ENCODE data around the gene PARP15. TPM values are rescaled to one million over a fixed set of nuclear protein-coding genes. Genes with fewer than 3 reads are reported as not detected.

PARP15 gene
- total and polyA plus RNA-seq, 2 experiments from 2014 or later = 0.39 to 0.87 TPM

DNA sequence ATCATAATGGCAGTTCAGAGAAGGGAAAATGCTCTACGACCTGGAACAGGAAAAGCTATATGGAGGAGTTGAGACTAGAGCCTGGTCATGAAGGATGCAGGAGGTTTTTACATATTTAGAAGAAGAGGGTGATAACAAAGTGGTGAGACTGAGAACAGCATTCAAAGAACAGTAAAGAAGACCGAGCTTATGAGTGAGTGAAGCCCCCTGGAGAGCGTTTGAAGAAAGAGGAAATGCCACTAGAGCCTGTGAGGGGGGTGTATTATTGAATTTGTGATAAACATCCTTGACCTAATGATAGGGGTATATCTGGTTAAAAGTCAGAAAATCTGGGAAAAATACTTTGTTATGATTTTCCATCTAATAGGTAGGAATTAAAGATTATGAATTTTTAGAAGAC is 17.5 kb upstream of the PARP15 start:
- ATAC-seq (no peak), DNase-seq (ENCODE audit: low spot score) (no peak)
- Histone ChIP-seq H3K4me1 (ENCODE audit: insufficient read depth) (peaks cover 12% of the 10 kb centered on the region), H3K36me3 (ENCODE audit: insufficient read depth) (no peaks in the 10 kb centered on the region), H3K4me3 (no peak overlapping the region), H3K9me2 (ENCODE audit: insufficient read depth) (no peaks in the 10 kb centered on the region), H3K27ac (ENCODE audit: low read depth) (peak overlapping the region; percentile 24), H2AFZ (no peak overlapping the region), H3K4me2 (peak overlapping the region; percentile 37), H3K27me3 (ENCODE audit: insufficient read depth) (no peaks in the 10 kb centered on the region), H3F3A (replicated peaks; ENCODE audit: low read depth) (0 out of 2 replicates have a peak, but pooled peaks cover 2% of the 10 kb centered on the region), H4K20me1 (replicated peaks; ENCODE audit: insufficient read depth) (no peaks in the 10 kb centered on the region), H3K79me2 (replicated peaks; ENCODE audit: insufficient read depth) (no peaks in the 10 kb centered on the region)
- Mint-ChIP-seq H3K27me3 (ENCODE audit: insufficient read depth, low read depth, poor library complexity) (peaks cover 7% of the 10 kb centered on the region), H3K27ac (no peak overlapping the region), H3K4me3 (no peak overlapping the region), H3K9me3 (no peaks in the 10 kb centered on the region), H3K36me3 (ENCODE audit: low read depth) (no peaks in the 10 kb centered on the region), H3K4me1 (peaks cover 24% of the 10 kb centered on the region)
- TF ChIP-seq EZH2 (IDR thresholded peaks at IDR 0.05; ENCODE audit: low read depth, unreplicated experiment) = no peak
- TF ChIP-seq, protein P1, sequence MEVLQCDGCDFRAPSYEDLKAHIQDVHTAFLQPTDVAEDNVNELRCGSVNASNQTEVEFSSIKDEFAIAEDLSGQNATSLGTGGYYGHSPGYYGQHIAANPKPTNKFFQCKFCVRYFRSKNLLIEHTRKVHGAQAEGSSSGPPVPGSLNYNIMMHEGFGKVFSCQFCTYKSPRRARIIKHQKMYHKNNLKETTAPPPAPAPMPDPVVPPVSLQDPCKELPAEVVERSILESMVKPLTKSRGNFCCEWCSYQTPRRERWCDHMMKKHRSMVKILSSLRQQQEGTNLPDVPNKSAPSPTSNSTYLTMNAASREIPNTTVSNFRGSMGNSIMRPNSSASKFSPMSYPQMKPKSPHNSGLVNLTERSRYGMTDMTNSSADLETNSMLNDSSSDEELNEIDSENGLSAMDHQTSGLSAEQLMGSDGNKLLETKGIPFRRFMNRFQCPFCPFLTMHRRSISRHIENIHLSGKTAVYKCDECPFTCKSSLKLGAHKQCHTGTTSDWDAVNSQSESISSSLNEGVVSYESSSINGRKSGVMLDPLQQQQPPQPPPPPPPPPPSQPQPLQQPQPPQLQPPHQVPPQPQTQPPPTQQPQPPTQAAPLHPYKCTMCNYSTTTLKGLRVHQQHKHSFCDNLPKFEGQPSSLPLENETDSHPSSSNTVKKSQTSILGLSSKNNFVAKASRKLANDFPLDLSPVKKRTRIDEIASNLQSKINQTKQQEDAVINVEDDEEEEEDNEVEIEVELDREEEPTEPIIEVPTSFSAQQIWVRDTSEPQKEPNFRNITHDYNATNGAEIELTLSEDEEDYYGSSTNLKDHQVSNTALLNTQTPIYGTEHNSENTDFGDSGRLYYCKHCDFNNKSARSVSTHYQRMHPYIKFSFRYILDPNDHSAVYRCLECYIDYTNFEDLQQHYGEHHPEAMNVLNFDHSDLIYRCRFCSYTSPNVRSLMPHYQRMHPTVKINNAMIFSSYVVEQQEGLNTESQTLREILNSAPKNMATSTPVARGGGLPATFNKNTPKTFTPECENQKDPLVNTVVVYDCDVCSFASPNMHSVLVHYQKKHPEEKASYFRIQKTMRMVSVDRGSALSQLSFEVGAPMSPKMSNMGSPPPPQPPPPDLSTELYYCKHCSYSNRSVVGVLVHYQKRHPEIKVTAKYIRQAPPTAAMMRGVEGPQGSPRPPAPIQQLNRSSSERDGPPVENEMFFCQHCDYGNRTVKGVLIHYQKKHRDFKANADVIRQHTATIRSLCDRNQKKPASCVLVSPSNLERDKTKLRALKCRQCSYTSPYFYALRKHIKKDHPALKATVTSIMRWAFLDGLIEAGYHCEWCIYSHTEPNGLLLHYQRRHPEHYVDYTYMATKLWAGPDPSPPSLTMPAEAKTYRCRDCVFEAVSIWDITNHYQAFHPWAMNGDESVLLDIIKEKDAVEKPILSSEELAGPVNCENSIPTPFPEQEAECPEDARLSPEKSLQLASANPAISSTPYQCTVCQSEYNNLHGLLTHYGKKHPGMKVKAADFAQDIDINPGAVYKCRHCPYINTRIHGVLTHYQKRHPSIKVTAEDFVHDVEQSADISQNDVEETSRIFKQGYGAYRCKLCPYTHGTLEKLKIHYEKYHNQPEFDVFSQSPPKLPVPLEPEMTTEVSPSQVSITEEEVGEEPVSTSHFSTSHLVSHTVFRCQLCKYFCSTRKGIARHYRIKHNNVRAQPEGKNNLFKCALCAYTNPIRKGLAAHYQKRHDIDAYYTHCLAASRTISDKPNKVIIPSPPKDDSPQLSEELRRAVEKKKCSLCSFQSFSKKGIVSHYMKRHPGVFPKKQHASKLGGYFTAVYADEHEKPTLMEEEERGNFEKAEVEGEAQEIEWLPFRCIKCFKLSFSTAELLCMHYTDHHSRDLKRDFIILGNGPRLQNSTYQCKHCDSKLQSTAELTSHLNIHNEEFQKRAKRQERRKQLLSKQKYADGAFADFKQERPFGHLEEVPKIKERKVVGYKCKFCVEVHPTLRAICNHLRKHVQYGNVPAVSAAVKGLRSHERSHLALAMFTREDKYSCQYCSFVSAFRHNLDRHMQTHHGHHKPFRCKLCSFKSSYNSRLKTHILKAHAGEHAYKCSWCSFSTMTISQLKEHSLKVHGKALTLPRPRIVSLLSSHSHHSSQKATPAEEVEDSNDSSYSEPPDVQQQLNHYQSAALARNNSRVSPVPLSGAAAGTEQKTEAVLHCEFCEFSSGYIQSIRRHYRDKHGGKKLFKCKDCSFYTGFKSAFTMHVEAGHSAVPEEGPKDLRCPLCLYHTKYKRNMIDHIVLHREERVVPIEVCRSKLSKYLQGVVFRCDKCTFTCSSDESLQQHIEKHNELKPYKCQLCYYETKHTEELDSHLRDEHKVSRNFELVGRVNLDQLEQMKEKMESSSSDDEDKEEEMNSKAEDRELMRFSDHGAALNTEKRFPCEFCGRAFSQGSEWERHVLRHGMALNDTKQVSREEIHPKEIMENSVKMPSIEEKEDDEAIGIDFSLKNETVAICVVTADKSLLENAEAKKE (CRISPR knock-in tag; IDR thresholded peaks at IDR 0.05) = no peak
- no peak for TF ChIP-seq ZNF114 (CRISPR knock-in tag; IDR thresholded peaks at IDR 0.05)
- TF ChIP-seq CREB1 (CRISPR knock-in tag; IDR thresholded peaks at IDR 0.05; ENCODE audit: low read depth) = no peak
- TF ChIP-seq ZNF331 (CRISPR knock-in tag; IDR thresholded peaks at IDR 0.05; ENCODE audit: low read depth) = no peak
- TF ChIP-seq STAT1 (IDR thresholded peaks at IDR 0.05; ENCODE audit: unreplicated experiment) = no peak
- TF ChIP-seq, protein P2, sequence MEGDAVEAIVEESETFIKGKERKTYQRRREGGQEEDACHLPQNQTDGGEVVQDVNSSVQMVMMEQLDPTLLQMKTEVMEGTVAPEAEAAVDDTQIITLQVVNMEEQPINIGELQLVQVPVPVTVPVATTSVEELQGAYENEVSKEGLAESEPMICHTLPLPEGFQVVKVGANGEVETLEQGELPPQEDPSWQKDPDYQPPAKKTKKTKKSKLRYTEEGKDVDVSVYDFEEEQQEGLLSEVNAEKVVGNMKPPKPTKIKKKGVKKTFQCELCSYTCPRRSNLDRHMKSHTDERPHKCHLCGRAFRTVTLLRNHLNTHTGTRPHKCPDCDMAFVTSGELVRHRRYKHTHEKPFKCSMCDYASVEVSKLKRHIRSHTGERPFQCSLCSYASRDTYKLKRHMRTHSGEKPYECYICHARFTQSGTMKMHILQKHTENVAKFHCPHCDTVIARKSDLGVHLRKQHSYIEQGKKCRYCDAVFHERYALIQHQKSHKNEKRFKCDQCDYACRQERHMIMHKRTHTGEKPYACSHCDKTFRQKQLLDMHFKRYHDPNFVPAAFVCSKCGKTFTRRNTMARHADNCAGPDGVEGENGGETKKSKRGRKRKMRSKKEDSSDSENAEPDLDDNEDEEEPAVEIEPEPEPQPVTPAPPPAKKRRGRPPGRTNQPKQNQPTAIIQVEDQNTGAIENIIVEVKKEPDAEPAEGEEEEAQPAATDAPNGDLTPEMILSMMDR (conservative IDR thresholded peaks at IDR 0.05; ENCODE audit: low read depth in 2 of 2) = no peak
- no peak for TF ChIP-seq EZH2phosphoT487 (IDR thresholded peaks at IDR 0.05; ENCODE audit: unreplicated experiment)
- TF ChIP-seq POLR2AphosphoS5 (IDR thresholded peaks at IDR 0.05; ENCODE audit: low read depth) = no peak
- no peak for TF ChIP-seq NANOG (IDR thresholded peaks at IDR 0.05; ENCODE audit: borderline replicate concordance)
- TF ChIP-seq, protein P3, sequence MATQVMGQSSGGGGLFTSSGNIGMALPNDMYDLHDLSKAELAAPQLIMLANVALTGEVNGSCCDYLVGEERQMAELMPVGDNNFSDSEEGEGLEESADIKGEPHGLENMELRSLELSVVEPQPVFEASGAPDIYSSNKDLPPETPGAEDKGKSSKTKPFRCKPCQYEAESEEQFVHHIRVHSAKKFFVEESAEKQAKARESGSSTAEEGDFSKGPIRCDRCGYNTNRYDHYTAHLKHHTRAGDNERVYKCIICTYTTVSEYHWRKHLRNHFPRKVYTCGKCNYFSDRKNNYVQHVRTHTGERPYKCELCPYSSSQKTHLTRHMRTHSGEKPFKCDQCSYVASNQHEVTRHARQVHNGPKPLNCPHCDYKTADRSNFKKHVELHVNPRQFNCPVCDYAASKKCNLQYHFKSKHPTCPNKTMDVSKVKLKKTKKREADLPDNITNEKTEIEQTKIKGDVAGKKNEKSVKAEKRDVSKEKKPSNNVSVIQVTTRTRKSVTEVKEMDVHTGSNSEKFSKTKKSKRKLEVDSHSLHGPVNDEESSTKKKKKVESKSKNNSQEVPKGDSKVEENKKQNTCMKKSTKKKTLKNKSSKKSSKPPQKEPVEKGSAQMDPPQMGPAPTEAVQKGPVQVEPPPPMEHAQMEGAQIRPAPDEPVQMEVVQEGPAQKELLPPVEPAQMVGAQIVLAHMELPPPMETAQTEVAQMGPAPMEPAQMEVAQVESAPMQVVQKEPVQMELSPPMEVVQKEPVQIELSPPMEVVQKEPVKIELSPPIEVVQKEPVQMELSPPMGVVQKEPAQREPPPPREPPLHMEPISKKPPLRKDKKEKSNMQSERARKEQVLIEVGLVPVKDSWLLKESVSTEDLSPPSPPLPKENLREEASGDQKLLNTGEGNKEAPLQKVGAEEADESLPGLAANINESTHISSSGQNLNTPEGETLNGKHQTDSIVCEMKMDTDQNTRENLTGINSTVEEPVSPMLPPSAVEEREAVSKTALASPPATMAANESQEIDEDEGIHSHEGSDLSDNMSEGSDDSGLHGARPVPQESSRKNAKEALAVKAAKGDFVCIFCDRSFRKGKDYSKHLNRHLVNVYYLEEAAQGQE (IDR thresholded peaks at IDR 0.05; ENCODE audit: unreplicated experiment) = no peak
